Posterior cingulate gyrus (tissue), 11 donors: ENCODE results near the gene MAML2.

Source experiments
- DNase-seq, 10 donors: peaks; one replicate each; pipeline versions ENCODE4 v3.0.0 to v3.0.0-alpha.2; 2020 to 2021; ENCODE audit warnings: mixed read lengths in 3 of 10
- intact Hi-C: fragments of 100-400 bp; cut with DNase I; formaldehyde crosslinking; loops from one replicate; pipeline ENCODE4 v1.15.1; 2023

MAML2 gene

GRCh38 chr11:96221244-96222070 lies 121.5 kb downstream of the MAML2 start:
- intact Hi-C loops, result no loop called here
- no peak for DNase-seq

DNA sequence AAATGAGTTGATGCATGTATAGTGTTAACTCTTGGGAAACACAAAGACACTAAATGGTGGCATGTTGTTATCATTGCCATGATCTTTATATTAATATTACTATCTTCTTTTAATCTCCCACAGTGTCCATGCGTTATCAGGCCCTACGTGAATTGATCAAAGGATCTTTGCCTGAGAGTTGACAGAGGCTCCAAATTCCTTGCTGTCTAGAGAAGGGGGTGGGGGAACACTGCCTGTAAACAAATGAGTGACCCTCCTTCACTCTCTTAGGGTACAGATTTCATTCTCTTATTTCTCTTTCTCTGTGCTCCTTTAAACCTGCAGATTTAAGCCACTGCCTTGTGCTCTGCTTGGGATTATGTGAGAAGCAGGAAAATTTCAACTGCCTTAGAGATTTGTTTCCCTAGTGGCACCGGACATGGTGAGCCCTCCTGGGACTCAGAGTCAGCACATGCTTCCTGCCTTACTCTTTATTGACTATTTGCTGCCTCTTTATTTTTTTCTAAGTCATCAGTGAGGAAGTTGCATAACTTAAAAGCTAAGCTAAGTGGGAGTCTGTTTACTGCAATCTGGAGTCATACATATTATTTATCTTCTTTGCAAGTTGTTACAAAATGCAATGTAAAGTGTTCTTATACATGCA lies 122.9 kb downstream of the MAML2 start:
- no peak for DNase-seq
- intact Hi-C loops, result no loop called here

DNA sequence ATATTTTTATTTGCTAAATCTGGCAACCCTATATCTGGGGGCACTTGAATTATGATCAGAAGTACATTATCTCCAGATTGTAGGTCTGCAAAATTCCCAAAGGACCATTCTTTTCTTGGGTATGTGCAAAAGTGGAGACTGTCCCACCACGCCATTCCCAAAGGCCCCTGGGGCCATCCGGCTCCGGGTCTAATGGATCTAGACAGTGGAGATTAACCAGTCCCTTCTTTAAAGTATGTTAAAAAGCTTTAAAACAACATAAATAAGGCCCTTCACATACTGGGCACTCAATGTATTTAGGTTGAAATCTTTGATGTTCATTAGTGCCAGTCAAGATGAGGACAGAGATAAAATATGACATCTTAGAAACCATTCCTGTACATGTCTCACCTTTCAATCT lies 124.1 kb downstream of the MAML2 start:
- DNase-seq, result no peak
- intact Hi-C loops, result no loop called here

- no peak for DNase-seq
- intact Hi-C loops, result no loop called here
These were observed 125.0 kb downstream of the MAML2 start for GRCh38 chr11:96218006-96218405.

DNA sequence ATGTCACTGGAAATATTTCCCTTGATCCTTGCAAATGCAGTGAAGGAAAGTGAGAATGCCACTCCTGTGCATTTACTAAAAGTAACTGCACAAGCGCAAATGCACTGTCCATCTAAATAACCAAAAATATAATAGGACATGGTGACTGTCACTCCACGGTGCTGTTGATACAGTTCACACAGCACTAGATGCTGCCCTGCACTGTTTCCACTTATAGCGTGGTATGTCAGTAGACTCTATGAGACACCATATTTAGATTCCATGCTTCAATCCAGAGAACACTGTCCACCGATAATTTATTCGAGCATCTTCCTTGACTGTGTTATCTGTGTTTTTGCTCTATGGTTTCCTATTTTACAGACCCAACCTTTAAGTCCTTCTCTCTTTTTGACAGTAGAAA lies 125.8 kb downstream of the MAML2 start:
- intact Hi-C loops, result no loop called here
- DNase-seq, result no peak

DNA sequence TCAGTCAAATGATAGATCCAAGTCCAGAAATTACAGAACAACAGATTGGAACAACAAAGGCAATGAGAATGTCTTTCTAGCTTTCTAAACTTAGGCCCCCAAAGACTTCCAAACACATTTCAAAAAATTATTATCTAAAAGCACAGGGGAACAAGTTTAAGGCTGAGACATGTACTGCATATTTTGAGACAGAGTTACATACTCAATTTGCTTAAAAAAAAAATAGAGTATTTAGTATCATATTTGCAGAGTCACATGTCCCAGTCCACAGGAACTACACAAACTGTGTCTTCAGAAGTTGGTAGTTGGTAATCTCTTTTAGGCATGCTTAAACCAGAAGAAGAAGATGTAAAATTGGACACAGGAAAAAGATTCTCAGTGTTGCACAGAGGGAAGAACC lies 127.2 kb downstream of the MAML2 start:
- DNase-seq, result no peak
- intact Hi-C loops, result no loop called here

DNA sequence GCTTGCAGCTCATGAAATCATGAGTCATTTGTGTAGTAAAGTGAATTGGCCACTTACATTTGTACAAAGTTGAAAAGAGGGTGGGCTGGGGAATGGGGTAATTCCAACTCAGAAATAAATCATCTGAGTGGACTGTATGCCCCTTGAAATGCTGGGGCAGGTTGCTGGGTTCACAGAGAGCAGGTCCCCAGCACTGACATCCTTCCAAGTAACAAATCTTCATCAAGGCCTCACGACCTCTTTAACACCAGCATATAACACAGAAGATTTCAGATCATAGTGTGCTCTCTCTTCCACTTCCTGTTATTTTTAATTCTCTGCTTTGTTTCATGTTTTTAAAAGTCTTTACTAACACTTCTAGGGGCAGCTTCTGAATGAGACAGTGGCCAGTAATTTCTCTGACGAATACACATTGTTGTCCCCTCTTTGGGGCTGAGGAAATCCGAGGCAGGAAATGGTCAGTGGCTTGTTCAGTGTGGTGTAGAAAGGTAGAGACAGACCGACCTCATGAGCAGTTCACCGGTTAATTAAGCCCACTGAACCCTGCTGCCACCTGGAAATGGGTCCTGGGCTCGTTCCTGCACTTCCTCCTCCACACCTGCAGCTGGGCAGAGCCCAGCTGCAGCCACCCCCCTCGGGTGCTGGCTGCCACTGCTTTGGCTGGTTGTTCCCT lies 127.7 kb downstream of the MAML2 start:
- intact Hi-C loops, result no loop called here
- DNase-seq, result no peak

DNA sequence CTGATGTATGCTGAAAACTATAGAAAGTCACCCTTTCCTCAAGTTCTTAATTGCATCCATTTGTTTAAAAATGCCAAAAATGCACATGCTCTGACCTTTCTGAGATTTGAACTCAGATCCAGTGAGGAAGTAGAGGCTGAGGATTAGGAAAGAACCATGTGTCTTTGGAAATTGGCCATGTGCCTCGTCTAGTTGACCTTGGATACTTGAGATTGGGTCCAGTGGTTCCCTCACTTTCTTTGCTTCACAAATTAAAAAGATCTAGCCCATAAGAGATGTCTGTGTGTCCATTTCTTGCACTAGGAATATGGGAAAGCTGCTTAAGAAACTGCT lies 128.3 kb downstream of the MAML2 start:
- intact Hi-C loops, result no loop called here
- DNase-seq, result no peak

DNA sequence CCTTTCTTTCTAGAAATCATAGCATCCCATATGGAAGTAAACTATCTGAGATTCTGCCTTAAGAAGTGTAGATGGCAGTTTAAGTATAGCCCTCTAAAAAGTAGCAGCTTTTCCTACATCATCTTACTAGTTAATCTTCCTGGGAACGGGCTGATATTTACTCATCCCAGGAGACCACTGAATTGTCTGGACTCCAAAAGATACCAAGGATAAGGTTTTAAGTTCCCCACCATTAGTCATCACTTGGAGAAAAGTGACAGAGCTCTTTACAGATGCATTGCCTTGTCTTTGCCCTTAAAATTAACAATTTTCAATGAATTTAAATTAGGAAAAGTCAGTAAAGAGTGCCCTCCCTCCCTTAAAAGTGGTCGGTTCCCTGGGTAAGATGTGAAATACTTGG lies 129.5 kb downstream of the MAML2 start:
- DNase-seq, result no peak
- intact Hi-C loops, result no loop called here

DNA sequence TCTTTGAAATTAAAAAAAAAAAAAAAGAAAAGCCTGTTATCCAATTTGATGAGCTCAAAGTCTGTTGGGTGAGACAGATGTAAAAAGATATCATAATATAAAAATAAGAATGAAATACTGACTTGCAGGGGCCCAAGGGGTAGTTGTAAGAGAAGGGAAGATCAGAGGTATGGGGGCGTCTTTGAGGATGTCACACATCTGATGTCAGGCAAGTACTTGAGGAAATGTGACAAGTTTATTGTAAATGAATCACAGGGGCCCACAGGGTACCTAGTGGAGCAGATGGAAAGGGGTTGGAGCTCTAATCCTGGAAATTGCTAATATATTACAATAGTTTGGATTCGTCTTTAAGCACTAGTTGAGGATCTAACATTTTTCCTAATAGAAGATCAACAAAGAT lies 131.6 kb downstream of the MAML2 start:
- DNase-seq, result no peak
- intact Hi-C loops, result no loop called here

DNA sequence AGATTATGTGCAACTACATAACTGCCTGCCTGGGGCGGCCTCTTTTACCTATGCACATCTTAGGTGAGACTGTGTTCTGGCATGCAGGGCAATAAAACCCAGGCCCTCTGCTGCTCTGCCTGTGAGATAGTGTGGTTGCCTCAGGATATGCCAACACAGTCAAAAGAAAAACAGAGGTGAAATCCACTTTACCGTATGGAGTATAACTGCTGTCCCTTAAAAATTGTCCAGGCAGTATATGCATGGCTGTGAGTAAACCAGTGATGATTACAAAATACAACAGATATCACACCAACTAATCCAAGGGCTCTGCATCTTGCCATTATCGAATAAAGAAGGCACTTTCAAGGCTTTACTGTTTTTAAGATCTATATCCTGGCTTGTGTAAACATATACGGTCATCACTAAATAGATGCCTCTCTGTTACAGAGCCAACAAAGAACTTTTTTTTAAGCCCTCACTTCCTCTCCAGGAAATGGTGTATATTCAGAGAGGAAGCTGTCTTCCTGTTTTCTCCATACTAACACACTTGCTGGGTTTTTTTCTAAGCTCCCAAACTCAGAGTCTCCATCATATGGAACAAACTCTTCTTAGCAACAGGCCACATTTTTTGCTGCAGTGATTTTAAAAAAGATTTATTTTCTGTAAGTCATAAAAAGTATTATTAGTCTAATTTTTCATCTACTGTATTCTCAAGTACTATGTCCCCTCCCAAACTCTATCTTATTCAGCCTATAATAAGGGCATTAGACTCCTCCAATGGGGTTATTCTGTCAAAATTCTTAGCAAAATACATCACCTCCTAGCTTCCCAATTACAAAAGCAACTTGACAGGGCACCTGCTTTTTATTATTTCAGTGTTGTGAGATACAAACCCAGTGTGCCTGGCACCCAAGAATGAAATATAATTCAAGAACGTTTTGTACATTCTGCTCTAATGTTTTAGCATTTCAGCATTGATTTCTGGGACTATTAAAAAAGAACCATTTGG lies 135.2 kb downstream of the MAML2 start:
- DNase-seq, result no peak
- intact Hi-C loops, result no loop called here

DNA sequence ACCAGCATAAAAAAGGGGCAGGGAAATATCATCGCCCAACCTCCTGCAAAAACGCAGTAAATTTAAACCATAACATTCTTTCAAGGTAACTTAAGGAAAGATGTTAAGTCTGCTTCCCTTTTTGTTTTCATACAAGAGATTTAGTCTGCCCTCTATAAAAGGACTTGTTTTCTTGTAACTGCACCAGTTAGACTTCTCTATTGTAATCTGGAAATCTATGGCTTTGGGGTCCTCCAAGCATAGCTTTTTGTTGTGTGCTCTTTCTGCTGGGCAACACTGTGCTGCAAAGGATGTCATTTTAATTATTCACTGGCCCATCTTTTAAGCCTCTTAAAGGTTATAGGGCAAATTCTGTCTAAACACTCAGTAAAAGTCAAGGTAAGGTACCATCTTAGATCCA lies 136.0 kb downstream of the MAML2 start:
- intact Hi-C loops, result no loop called here
- DNase-seq, result no peak

DNA sequence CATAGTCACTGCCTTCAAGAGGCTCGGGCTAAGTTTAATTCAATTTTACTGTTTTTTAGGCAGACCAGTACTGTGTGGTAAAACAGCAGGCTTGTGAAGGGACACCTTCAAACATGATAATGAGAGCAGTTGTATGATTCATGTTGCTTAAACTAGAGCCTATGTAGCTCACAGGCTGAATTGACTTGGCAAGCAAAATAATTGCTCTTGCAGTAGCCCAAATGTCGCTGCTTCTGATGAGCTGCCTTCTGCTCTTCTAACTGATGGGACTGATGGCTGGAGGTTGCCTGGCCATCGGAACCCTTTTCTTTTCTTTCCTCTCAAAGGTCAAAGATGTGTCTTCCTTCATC lies 137.6 kb downstream of the MAML2 start:
- DNase-seq, result no peak
- intact Hi-C loops, result no loop called here

- intact Hi-C loops, result loop anchor here (5.0 kb wide), 1 partner anchor 137 kb away; the partner anchor contains the start of gene MAML2
- no peak for DNase-seq
These were observed 138.1 kb downstream of the MAML2 start for GRCh38 chr11:96204721-96205459.

DNA sequence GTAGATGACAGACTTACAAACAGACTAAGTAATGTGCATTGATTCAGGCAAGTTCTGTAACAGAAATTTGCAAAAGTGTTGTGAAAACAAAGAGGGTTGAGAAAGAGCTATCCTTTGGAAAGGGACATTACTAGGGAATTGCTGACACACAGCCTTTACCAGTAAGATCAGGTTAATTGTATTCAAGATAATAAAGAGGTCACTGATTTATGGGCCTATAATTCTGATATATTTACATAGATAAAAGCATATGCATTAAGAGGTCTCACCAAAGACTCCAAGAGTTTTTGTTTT lies 138.7 kb downstream of the MAML2 start:
- DNase-seq, result no peak
- intact Hi-C loops, result loop anchor here (5.0 kb wide), 1 partner anchor 138 kb away; the partner anchor contains the start of gene MAML2

DNA sequence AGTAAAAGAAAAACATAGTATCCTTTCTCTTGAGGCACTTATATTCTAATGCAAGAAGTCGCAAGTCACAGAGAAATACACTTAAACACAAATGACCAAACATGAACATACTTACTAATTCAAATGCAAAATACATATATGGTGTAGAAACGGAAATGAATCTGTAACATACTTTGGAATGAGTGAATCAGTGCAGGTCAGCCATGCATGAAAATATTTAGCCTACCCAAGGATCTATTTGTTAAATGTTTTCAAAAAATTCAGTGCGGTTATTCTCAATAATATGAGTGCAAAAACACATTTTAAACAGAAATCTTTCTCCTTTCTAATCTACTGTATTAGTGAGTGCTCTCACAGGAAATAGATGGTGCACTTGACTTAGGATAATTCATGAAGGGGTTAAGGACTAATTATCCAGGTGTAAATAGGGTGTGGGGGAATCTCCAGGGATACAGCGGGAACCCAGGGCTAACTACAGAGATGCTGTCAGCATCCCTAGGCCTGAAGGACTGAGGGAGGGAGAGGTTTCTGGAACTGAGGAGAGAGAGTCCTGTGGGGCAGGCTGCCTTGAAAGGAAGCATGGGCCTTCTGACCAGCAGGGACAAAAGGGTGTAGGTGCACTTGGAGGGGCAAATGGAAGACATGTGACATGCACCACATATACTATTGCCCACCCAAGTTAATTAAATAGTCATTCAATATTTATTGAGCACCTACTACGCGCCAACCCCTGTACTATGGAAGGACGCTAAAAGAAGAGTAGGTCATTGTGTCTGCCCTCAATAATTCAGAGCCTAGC lies 139.2 kb downstream of the MAML2 start:
- intact Hi-C loops, result loop anchor here (5.0 kb wide), 1 partner anchor 139 kb away; the partner anchor contains the start of gene MAML2
- no peak for DNase-seq

GRCh38 chr11:96200243-96200642 lies 142.8 kb downstream of the MAML2 start:
- intact Hi-C loops, result loop anchor here (5.0 kb wide), 1 partner anchor 142 kb away; the partner anchor contains the start of gene MAML2
- no peak for DNase-seq

DNA sequence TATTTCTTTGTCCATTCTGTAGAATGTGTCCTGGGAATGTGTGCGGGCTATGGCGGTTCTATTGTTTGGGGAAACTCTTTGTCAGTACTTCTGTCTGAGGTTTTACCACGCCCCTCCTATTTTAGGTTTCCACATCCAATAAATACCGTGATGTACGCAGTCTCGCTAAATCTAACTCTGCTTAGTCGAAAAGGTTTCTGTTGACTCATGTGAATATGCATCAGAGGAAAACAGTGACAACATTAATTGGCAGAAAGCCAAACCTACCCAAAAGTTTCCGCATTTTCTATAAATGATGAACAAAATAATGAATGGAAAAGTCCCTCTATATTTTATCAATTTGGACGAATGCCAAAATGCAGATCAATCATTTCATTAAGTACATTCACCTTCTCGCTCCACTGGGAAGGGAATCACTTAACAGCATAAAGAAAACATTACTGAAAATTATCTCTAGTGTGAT lies 143.4 kb downstream of the MAML2 start:
- intact Hi-C loops, result loop anchor here (5.0 kb wide), 1 partner anchor 143 kb away; the partner anchor contains the start of gene MAML2
- no peak for DNase-seq
